DND-41 (cell line): ENCODE data around the gene TXNL1.

Source experiments
- ATAC-seq: fragments of 200-7000 bp; cut with Tn5 transposase; 3 replicates; pipeline ENCODE4 v1.9.1; 2021; ENCODE audit warnings: low read depth; ENCODE audit not compliant: insufficient read depth
- DNase-seq: peaks from one replicate; pipeline ENCODE4 v3.0.0-alpha.2; 2020
- H2AFZ ChIP-seq: 2 replicates; pipeline ENCODE4 v1.6.0; 2012; ENCODE audit warnings: low read depth, low read length
- H3K27ac ChIP-seq: 2 replicates; pipeline ENCODE4 v1.5.1; 2012; ENCODE audit warnings: low read length, inconsistent platforms
- H3K27me3 ChIP-seq: fragments of 200-600 bp; sonication (generic); 2 replicates; pipeline ENCODE4 v1.6.0; 2012; ENCODE audit warnings: low read length, mild to moderate bottlenecking, inconsistent platforms; ENCODE audit not compliant: insufficient read depth, poor library complexity
- H3K36me3 ChIP-seq: 2 replicates; pipeline ENCODE4 v1.5.1; 2012; ENCODE audit warnings: low read length, inconsistent platforms; ENCODE audit not compliant: insufficient read depth
- H3K4me1 ChIP-seq: 2 replicates; pipeline ENCODE4 v1.5.1; 2012; ENCODE audit warnings: mild to moderate bottlenecking, low read length; ENCODE audit not compliant: insufficient read depth
- H3K4me2 ChIP-seq: 2 replicates; pipeline ENCODE4 v1.6.0; 2012; ENCODE audit warnings: mild to moderate bottlenecking, moderate library complexity, low read length, inconsistent platforms; ENCODE audit not compliant: insufficient read depth
- H3K4me3 ChIP-seq, 2 experiments: fragments of 200-600 bp in 1 of 2; shearing (Covaris generic) in 1 of 2; 2 replicates each; pipeline ENCODE4 v1.5.1; 2012 to 2016; ENCODE audit warnings: inconsistent platforms in 2 of 2, low read length in 2 of 2, mild to moderate bottlenecking in 2 of 2, low read depth in 1 of 2, moderate library complexity in 1 of 2
- H3K79me2 ChIP-seq: 2 replicates; pipeline ENCODE4 v1.6.0; 2012; ENCODE audit warnings: low read length, inconsistent platforms; ENCODE audit not compliant: insufficient read depth
- H3K9ac ChIP-seq: 2 replicates; pipeline ENCODE4 v1.6.0; 2012; ENCODE audit warnings: low read depth, mild to moderate bottlenecking, inconsistent platforms, low read length, moderate library complexity
- H3K9me3 ChIP-seq: 2 replicates; pipeline ENCODE4 v1.5.1; 2012; ENCODE audit warnings: low read length, moderate library complexity, mild to moderate bottlenecking, inconsistent platforms; ENCODE audit not compliant: insufficient read depth, severe bottlenecking
- H4K20me1 ChIP-seq: 2 replicates; pipeline ENCODE4 v1.6.0; 2012; ENCODE audit warnings: low read length; ENCODE audit not compliant: insufficient read depth
- EZH2 ChIP-seq: IDR thresholded peaks from 3 replicates; pipeline ENCODE4 v1.6.1; 2012; ENCODE audit warnings: borderline replicate concordance, low read depth, mild to moderate bottlenecking, moderate library complexity, low read length, inconsistent platforms; ENCODE audit not compliant: severe bottlenecking
- TF ChIP-seq, protein P1 (sequence below): IDR thresholded peaks from 2 replicates; pipeline ENCODE4 v1.5.1; 2012; ENCODE audit warnings: borderline replicate concordance, low read length, moderate library complexity, mild to moderate bottlenecking; ENCODE audit not compliant: poor library complexity, severe bottlenecking; ENCODE audit errors: extremely low read depth

TXNL1 gene

DNA sequence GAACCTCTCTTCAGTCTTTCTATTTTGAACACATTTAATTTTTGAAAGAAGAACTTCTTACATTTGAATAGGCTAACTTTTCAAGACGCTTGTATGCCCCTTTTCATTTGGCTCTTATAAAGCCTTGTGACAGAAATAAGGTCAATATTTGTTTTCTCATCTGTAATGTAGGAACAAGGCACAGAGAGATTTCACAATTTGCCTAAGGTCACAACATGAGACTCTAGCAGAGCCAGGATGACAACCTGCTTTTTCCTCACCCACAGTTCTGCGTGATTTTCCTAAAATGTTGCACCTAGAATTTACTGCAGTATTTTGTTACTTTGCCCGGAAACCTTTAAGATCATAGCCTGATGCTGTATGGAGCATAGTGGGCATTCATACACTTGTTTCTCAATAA, 67.4 kb downstream of the TXNL1 start:
- H3K9me3 ChIP-seq: no peaks in the 10 kb centered on the region
- DNase-seq: no peak
- no peak overlapping the region for H2AFZ ChIP-seq
- H3K4me3 ChIP-seq: no peak overlapping the region
- no peaks in the 10 kb centered on the region for H3K4me1 ChIP-seq
- no peaks in the 10 kb centered on the region for H4K20me1 ChIP-seq
- no peaks in the 10 kb centered on the region for H3K36me3 ChIP-seq
- no peak overlapping the region for H3K9ac ChIP-seq
- H3K27me3 ChIP-seq: no peaks in the 10 kb centered on the region
- no peak for ATAC-seq
- H3K79me2 ChIP-seq: no peaks in the 10 kb centered on the region
- no peak overlapping the region for H3K27ac ChIP-seq
- TF ChIP-seq EZH2: no peak
- TF ChIP-seq, protein P1, sequence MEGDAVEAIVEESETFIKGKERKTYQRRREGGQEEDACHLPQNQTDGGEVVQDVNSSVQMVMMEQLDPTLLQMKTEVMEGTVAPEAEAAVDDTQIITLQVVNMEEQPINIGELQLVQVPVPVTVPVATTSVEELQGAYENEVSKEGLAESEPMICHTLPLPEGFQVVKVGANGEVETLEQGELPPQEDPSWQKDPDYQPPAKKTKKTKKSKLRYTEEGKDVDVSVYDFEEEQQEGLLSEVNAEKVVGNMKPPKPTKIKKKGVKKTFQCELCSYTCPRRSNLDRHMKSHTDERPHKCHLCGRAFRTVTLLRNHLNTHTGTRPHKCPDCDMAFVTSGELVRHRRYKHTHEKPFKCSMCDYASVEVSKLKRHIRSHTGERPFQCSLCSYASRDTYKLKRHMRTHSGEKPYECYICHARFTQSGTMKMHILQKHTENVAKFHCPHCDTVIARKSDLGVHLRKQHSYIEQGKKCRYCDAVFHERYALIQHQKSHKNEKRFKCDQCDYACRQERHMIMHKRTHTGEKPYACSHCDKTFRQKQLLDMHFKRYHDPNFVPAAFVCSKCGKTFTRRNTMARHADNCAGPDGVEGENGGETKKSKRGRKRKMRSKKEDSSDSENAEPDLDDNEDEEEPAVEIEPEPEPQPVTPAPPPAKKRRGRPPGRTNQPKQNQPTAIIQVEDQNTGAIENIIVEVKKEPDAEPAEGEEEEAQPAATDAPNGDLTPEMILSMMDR: no peak
- no peak overlapping the region for H3K4me2 ChIP-seq

DNA sequence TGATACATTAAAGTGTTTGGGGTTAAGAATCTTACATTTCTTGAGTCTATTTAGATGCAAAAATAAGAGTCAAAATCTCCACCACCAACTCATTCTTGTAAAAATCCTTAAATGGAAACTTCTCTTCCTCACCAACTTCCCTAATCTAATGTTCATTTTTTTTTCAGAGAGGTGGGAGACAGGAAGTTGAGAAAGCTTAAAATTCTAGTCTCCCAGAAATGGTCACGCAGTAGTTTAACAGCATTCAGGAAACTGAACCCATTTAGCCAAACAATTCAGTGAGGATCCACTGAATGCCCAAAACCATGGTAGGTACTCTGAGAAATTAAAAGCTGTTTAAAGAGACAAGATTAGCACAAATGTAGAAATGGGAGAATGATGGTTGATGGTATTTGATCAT, 69.0 kb downstream of the TXNL1 start:
- H3K4me2 ChIP-seq: no peak overlapping the region
- H3K9me3 ChIP-seq: no peaks in the 10 kb centered on the region
- no peak overlapping the region for H3K9ac ChIP-seq
- no peaks in the 10 kb centered on the region for H3K36me3 ChIP-seq
- no peaks in the 10 kb centered on the region for H3K79me2 ChIP-seq
- ATAC-seq: no peak
- no peak for DNase-seq
- no peak for TF ChIP-seq EZH2
- TF ChIP-seq, protein P1: no peak
- no peaks in the 10 kb centered on the region for H3K27me3 ChIP-seq
- H3K4me3 ChIP-seq: no peak overlapping the region
- H4K20me1 ChIP-seq: no peaks in the 10 kb centered on the region
- no peak overlapping the region for H2AFZ ChIP-seq
- no peaks in the 10 kb centered on the region for H3K4me1 ChIP-seq
- no peak overlapping the region for H3K27ac ChIP-seq

DNA sequence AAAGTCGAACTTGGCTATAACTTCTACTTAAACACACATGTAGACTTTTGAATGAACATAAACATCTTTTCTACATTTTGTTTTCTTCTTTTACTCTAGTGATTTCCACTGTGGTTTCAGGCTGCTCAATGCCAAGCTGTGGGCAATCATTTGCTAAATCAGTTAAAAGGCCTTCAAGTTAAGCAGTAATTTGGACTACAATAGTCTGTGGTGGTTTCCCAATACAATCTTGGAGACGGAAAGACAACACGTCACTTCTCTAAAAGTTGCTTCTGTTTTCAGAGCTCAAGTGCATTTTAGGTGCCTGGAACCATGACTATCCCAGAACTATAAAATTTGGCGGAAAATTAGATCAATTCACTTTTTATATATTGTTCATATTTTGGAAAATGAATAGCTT, 69.4 kb downstream of the TXNL1 start:
- H3K4me3 ChIP-seq: no peak overlapping the region
- H3K27me3 ChIP-seq: no peaks in the 10 kb centered on the region
- H3K79me2 ChIP-seq: no peaks in the 10 kb centered on the region
- no peaks in the 10 kb centered on the region for H3K36me3 ChIP-seq
- DNase-seq: no peak
- no peaks in the 10 kb centered on the region for H4K20me1 ChIP-seq
- no peak overlapping the region for H3K27ac ChIP-seq
- no peak overlapping the region for H3K4me2 ChIP-seq
- no peak for ATAC-seq
- H3K4me1 ChIP-seq: no peaks in the 10 kb centered on the region
- no peak overlapping the region for H2AFZ ChIP-seq
- H3K9me3 ChIP-seq: no peaks in the 10 kb centered on the region
- no peak overlapping the region for H3K9ac ChIP-seq
- no peak for TF ChIP-seq EZH2
- TF ChIP-seq, protein P1: no peak
